GM23248 (cell line): ENCODE data around the gene TBX2.

Experiments
- EZH2 ChIP-seq: fragments of 200-600 bp; sonication (generic); IDR thresholded peaks from 2 replicates; pipeline ENCODE4 v1.6.1; 2018; ENCODE audit warnings: antibody characterized with exemption, mild to moderate bottlenecking; ENCODE audit not compliant: insufficient read depth, poor library complexity, severe bottlenecking
- EZH2phosphoT487 ChIP-seq: fragments of 200-600 bp; sonication (generic); IDR thresholded peaks from 2 replicates; pipeline ENCODE4 v1.6.1; 2018; ENCODE audit warnings: antibody characterized with exemption, moderate library complexity, mild to moderate bottlenecking, low read depth; ENCODE audit not compliant: insufficient read depth

DNA sequence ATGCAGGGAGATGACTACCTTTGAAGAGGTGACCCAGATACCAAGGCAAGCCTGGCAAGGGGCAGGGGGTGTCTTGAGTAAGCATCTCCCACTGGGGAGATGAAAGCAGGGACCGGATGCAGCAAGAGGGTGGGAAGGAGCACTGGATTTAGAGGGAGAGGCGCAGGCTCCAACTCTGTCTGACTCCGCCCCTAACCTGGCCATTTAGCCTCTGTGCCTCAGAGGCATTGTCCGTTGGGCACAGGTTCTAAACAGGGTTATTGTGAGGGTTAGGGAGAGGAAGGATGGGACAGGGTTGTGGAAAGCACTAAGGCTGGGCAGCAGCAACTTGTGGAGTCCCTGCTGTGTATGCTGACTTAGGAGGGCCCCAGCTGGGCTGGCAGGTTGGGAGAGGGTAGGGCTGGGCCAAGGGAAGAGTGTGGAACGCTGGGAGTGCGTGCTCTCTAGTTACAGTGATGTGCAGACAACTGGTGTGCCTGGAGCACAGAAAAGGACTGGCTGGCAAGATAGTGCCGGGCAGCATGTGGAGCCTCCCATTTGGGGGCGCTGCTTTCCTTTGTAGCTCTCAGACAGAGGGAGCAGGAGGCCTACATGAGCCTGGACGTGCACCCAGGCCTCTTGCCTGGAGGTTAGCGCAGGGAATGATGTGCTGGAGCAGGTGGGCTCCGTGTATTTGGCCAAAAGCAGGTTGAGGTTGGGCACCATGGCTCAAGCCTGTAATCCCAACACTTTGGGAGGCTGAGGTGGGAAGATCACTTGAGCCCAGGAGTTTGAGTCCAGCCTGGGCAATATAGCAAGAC, 26.2 kb downstream of the TBX2 start:
- TF ChIP-seq EZH2phosphoT487 (no peak), EZH2 (no peak)
